ENCODE data around the gene SRRM5. TPM values are rescaled to one million over a fixed set of nuclear protein-coding genes. Genes with fewer than 3 reads are reported as not detected.

Gene SRRM5
- total and polyA plus RNA-seq, 2 of the 13 experiments (the other 11 are each of a cell fraction or from before 2014, with no cell fraction given), result 0.11 to 0.16 TPM

DNA sequence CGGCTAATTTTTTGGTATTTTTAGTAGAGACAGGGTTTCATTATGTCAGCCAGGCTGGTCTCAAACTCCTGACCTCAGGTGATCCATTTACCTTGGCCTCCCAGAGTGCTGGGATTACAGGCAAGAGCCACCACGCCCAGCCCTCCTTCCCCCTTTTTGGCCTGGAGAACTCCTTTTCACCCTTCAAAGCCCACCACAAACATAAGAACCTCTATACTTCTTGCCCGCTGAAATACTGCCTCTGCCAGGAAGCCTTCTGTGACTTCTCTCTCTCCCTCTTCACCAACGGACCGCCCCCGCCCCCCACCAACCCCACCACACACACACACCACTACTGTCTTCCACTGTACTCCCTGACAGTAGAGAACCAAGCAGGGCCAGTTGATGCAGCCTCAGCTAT is 5.1 kb downstream of the SRRM5 start:
- POLR2A ChIA-PET, result no interaction called here
- Histone ChIP-seq H4K20me1 (ENCODE audit: insufficient read depth, low read length) (no peaks in the 10 kb centered on the region), H3K79me2 (ENCODE audit: insufficient read depth, low read length) (peaks cover 14% of the 10 kb centered on the region), H3K36me3 (replicated peaks in 1 of 2; ENCODE audit: control insufficient read depth in 1 of 2, insufficient read depth in 2 of 2, low read length in 2 of 2) (peaks cover 8 to 18% of the 10 kb centered on the region in 2 experiments; a peak in 4 of 5 replicates), H2AFZ (ENCODE audit: low read length) (no peak overlapping the region), H3K4me1 (ENCODE audit: insufficient read depth, low read length) (peaks cover 24% of the 10 kb centered on the region), H3K27ac (ENCODE audit: extremely low read length, insufficient read depth, low read length) (no peak overlapping the region), H3K9me3 (ENCODE audit: low read length) (no peaks in the 10 kb centered on the region), H3K4me2 (ENCODE audit: low read depth, low read length) (no peak overlapping the region), H3K9ac (ENCODE audit: insufficient read depth, low read depth, low read length) (no peak overlapping the region), H3K4me3 (replicated peaks in 1 of 3; ENCODE audit: insufficient read depth in 1 of 3, low read depth in 2 of 3, low read length in 3 of 3) (no peak overlapping the region), H3K27me3 (ENCODE audit: control insufficient read depth in 1 of 2, insufficient read depth in 2 of 2, low read length in 2 of 2) (no peaks in the 10 kb centered on the region)
- ATAC-seq (no peak), FAIRE-seq (no peak), DNase-seq (ENCODE audit: low spot score) (no peak)
- in situ Hi-C loops (cut with HindIII; ENCODE audit: extremely low pct_ligation_motif_present, low pct_unique_long_range_greater_than_20kb) (no loop called here), intact Hi-C loops (cut with micrococcal nuclease; ENCODE audit: unreplicated experiment) (no loop called here)
- 93% methylated on average over 6 of the region's 6 CpGs for WGBS (ENCODE audit: low lambda C conversion rate)
- TF ChIP-seq, protein P1, sequence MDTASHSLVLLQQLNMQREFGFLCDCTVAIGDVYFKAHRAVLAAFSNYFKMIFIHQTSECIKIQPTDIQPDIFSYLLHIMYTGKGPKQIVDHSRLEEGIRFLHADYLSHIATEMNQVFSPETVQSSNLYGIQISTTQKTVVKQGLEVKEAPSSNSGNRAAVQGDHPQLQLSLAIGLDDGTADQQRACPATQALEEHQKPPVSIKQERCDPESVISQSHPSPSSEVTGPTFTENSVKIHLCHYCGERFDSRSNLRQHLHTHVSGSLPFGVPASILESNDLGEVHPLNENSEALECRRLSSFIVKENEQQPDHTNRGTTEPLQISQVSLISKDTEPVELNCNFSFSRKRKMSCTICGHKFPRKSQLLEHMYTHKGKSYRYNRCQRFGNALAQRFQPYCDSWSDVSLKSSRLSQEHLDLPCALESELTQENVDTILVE (CRISPR knock-in tag; IDR thresholded peaks at IDR 0.05), result no peak
- no peak for TF ChIP-seq AGO1 (IDR thresholded peaks at IDR 0.05; ENCODE audit: low read depth, low read length, poor library complexity, severe bottlenecking)
- TF ChIP-seq ONECUT2 (CRISPR knock-in tag; IDR thresholded peaks at IDR 0.05), result no peak
- no peak for TF ChIP-seq MEIS2 (CRISPR knock-in tag; IDR thresholded peaks at IDR 0.05)
- TF ChIP-seq ZNF687 (CRISPR knock-in tag; IDR thresholded peaks at IDR 0.05), result no peak
- no peak for TF ChIP-seq KDM1A (CRISPR knock-in tag; IDR thresholded peaks at IDR 0.05)
- no peak for TF ChIP-seq ZHX2 (IDR thresholded peaks at IDR 0.05; ENCODE audit: low read depth)
- no peak for TF ChIP-seq ZHX2 (CRISPR knock-in tag; IDR thresholded peaks at IDR 0.05; ENCODE audit: borderline replicate concordance)
- BruUV-seq (replicated peaks), result no TSS peak
- CTCF ChIA-PET (ENCODE audit: low intra/inter-chr PET ratio, low total read pairs), result no interaction called here

All from HepG2 (cell line).